Sigmoid colon (tissue), 4 donors: ENCODE data around the gene LMF1.

Experiments used
- CTCF ChIP-seq, 4 experiments: fragments of 450-650 bp in 3 of 4; fragments of 200-600 bp in 1 of 4; IDR thresholded peaks; one replicate each; pipeline ENCODE4 v1.5.1; 2016 to 2019; ENCODE audit warnings: antibody characterized with exemption in 4 of 4, mild to moderate bottlenecking in 3 of 4, moderate library complexity in 2 of 4
- POLR2AphosphoS5 ChIP-seq, 4 donors: sonication (generic); formaldehyde crosslinking; IDR thresholded peaks; one replicate each; pipeline ENCODE4 v1.6.1; 2017; ENCODE audit warnings: antibody characterized with exemption in 4 of 4

GRCh38 chr16:896261-897199 lies 74.3 kb downstream of the LMF1 start:
- TF ChIP-seq POLR2AphosphoS5 (IDR thresholded peaks at IDR 0.05): no peak
- no peak for TF ChIP-seq CTCF (IDR thresholded peaks at IDR 0.05)
